ENCODE data around the gene NBAS. TPM values are rescaled to one million over a fixed set of nuclear protein-coding genes. Genes with fewer than 3 reads are reported as not detected.

NBAS gene
- total RNA-seq, 1 donor from 2014 or later: 61.6 TPM

- DNase-seq (ENCODE audit: low read depth, low spot score): no peak
- peaks cover 4% of the 10 kb centered on the region for H3K36me3 Mint-ChIP-seq (ENCODE audit: low read depth)
- H3K9me3 Mint-ChIP-seq: no peaks in the 10 kb centered on the region
- H3K4me3 Mint-ChIP-seq: no peak overlapping the region
- H3K27ac Mint-ChIP-seq (ENCODE audit: unreplicated experiment): peak overlapping the region; percentile 10
- TF ChIP-seq CTCF (conservative IDR thresholded peaks at IDR 0.05): no peak
- peaks cover 8% of the 10 kb centered on the region for H3K4me1 Mint-ChIP-seq
- H3K27me3 Mint-ChIP-seq (ENCODE audit: low read depth): no peaks in the 10 kb centered on the region
These were observed 289.1 kb downstream of the NBAS start for GRCh38 chr2:15271941-15272542.

GRCh38 chr2:15271276-15271675, 289.9 kb downstream of the NBAS start:
- DNase-seq (ENCODE audit: low read depth, low spot score): no peak
- Mint-ChIP-seq H3K36me3 (ENCODE audit: low read depth) (peaks cover 4% of the 10 kb centered on the region), H3K4me3 (no peak overlapping the region), H3K9me3 (no peaks in the 10 kb centered on the region), H3K4me1 (peaks cover 8% of the 10 kb centered on the region), H3K27ac (ENCODE audit: unreplicated experiment) (no peak overlapping the region), H3K27me3 (ENCODE audit: low read depth) (no peaks in the 10 kb centered on the region)
- TF ChIP-seq CTCF (conservative IDR thresholded peaks at IDR 0.05): no peak

GRCh38 chr2:15269043-15269442, 292.1 kb downstream of the NBAS start:
- TF ChIP-seq CTCF (conservative IDR thresholded peaks at IDR 0.05): no peak
- Mint-ChIP-seq H3K27ac (ENCODE audit: unreplicated experiment) (no peak overlapping the region), H3K9me3 (no peaks in the 10 kb centered on the region), H3K4me3 (no peak overlapping the region), H3K27me3 (ENCODE audit: low read depth) (no peaks in the 10 kb centered on the region), H3K4me1 (peaks cover 8% of the 10 kb centered on the region), H3K36me3 (ENCODE audit: low read depth) (no peaks in the 10 kb centered on the region)
- DNase-seq (ENCODE audit: low read depth, low spot score): no peak

- Mint-ChIP-seq H3K27me3 (ENCODE audit: low read depth) (no peaks in the 10 kb centered on the region), H3K9me3 (no peaks in the 10 kb centered on the region), H3K27ac (ENCODE audit: unreplicated experiment) (no peak overlapping the region), H3K4me3 (no peak overlapping the region), H3K4me1 (peaks cover 3% of the 10 kb centered on the region), H3K36me3 (ENCODE audit: low read depth) (no peaks in the 10 kb centered on the region)
- no peak for DNase-seq (ENCODE audit: low read depth, low spot score)
- TF ChIP-seq CTCF (conservative IDR thresholded peaks at IDR 0.05): no peak
These were observed 295.2 kb downstream of the NBAS start for GRCh38 chr2:15265889-15266288.

- DNase-seq (ENCODE audit: low read depth, low spot score): no peak
- Mint-ChIP-seq H3K27me3 (ENCODE audit: low read depth) (no peaks in the 10 kb centered on the region), H3K9me3 (peaks cover 4% of the 10 kb centered on the region), H3K27ac (ENCODE audit: unreplicated experiment) (no peak overlapping the region), H3K4me1 (peaks cover 10% of the 10 kb centered on the region), H3K36me3 (ENCODE audit: low read depth) (peaks cover 7% of the 10 kb centered on the region), H3K4me3 (no peak overlapping the region)
- TF ChIP-seq CTCF (conservative IDR thresholded peaks at IDR 0.05): no peak
These were observed 297.0 kb downstream of the NBAS start for GRCh38 chr2:15263976-15264685.
